Ovary (tissue), 9 donors: ENCODE results near the gene KCNQ5. TPM values are rescaled to one million over a fixed set of nuclear protein-coding genes. Genes with fewer than 3 reads are reported as not detected.

Source experiments
- DNase-seq, 5 donors: peaks; one replicate each; pipeline ENCODE4 v3.0.0-alpha.2; 2019 to 2020
- H3K27ac ChIP-seq, 2 donors: fragments of 200-600 bp; one replicate each; pipeline versions ENCODE4 v1.5.1 to v1.8.0; 2019 to 2022
- H3K27me3 ChIP-seq: fragments of 200-600 bp; one replicate; pipeline ENCODE4 v1.8.0; 2022
- H3K36me3 ChIP-seq: fragments of 200-600 bp; sonication (generic); one replicate; pipeline ENCODE4 v1.5.1; 2019
- H3K4me1 ChIP-seq: one replicate; pipeline ENCODE4 v1.8.1; 2013; ENCODE audit warnings: mild to moderate bottlenecking, moderate library complexity; ENCODE audit not compliant: insufficient read depth
- H3K4me3 ChIP-seq: fragments of 200-600 bp; sonication (generic); one replicate; pipeline ENCODE4 v1.5.1; 2017
- H3K9me3 ChIP-seq, 2 donors: fragments of 200-600 bp in 1 of 2; sonication (generic) in 1 of 2; one replicate each; pipeline versions ENCODE4 v1.5.1 to v1.8.1; 2013 to 2019; ENCODE audit warnings: mild to moderate bottlenecking in 1 of 2, moderate library complexity in 1 of 2
- CTCF ChIP-seq, 3 donors: fragments of 450-650 bp in 2 of 3; fragments of 200-600 bp in 1 of 3; IDR thresholded peaks; one replicate each; pipeline versions ENCODE4 v1.5.1 to v1.8.0; 2016 to 2022; ENCODE audit warnings: antibody characterized with exemption in 3 of 3, mild to moderate bottlenecking in 1 of 3
- EP300 ChIP-seq: sonication (generic); formaldehyde crosslinking; IDR thresholded peaks from one replicate; pipeline ENCODE4 v1.6.1; 2017; ENCODE audit warnings: antibody characterized with exemption
- POLR2A ChIP-seq: fragments of 450-650 bp; IDR thresholded peaks from one replicate; pipeline ENCODE4 v1.6.1; 2017; ENCODE audit warnings: antibody characterized with exemption, mild to moderate bottlenecking, moderate library complexity
- WGBS, 3 donors: extraction: QIAGEN DNeasy Blood & Tissue Kit in 1 of 3; methylation state at CpG; one replicate each; pipeline versions ENCODE4 v1.1.5 to v1.1.7; 2013 to 2017; 5-methylcytosine and 5-hydroxymethylcytosine counted together
- intact Hi-C, 4 donors: fragments of 100-400 bp; cut with DNase I; formaldehyde crosslinking; loops; one replicate each; pipeline versions ENCODE4 v1.11.0 to v1.15.1; 2022 to 2023
- polyA plus RNA-seq, 2 donors: library from polyadenylated mRNA; stranded (reverse); fragments of 200-250 nt in 1 of 2; fragments of 350-450 nt in 1 of 2; fragmentation: Illumina TruSeq in 1 of 2; extraction: RNeasy Lipid Tissue Mini Kit (QIAGEN cat#74804) in 1 of 2; gene quantifications; one replicate each; pipeline ENCODE4 v1.2.3, GENCODE V29; 2013 to 2014
- total RNA-seq, 7 donors: library from RNA; depleted of rRNA in 2 of 7; stranded (reverse); fragments of >200 nt in 2 of 7; fragmentation: NEBNext Ultra II Directional in 3 of 7; extraction: Animal tissue kit (Norgen Biotek cat#: 25700) in 3 of 7; gene quantifications; one replicate each; pipeline versions ENCODE4 v1.1.0 to v1.2.4, GENCODE V29; 2016 to 2023
- donor health status: DM: no; HTN: no; CAD: no; lungs with moderate emphysema.
- donor health status: DM: no; HTN: no; CAD: no.
- donor health status: Bipolar disorder and iron deficiency.
- donor health status: DM: yes; HTN: yes; CAD: no.
- donor health status: DM: no; HTN: no; CAD: no.
- donor health status: DM: yes; HTN: yes; CAD: no.

The KCNQ5 gene
- total and polyA plus RNA-seq, 9 donors = 0.02 to 0.80 (median 0.15) TPM; not detected in 2

GRCh38 chr6:73081955-73082354 is 460.1 kb downstream of the KCNQ5 start:
- Histone ChIP-seq H3K4me1 (no peaks in the 10 kb centered on the region), H3K27ac (no peak overlapping the region), H3K4me3 (no peak overlapping the region), H3K27me3 (no peaks in the 10 kb centered on the region), H3K9me3 (no peaks in the 10 kb centered on the region), H3K36me3 (no peaks in the 10 kb centered on the region)
- no peak for TF ChIP-seq CTCF (IDR thresholded peaks at IDR 0.05)
- TF ChIP-seq EP300 = no peak
- intact Hi-C loops = no loop called here
- DNase-seq = no peak
- 64 to 86% (median 65%) methylated on average over 2 of the region's 2 CpGs for WGBS, 3 donors

GRCh38 chr6:73083886-73084285 is 462.0 kb downstream of the KCNQ5 start:
- WGBS, 3 donors = 69 to 87% (median 80%) methylated on average over 3 of the region's 3 CpGs
- TF ChIP-seq POLR2A (no peak), CTCF (IDR thresholded peaks at IDR 0.05) (no peak), EP300 (no peak)
- H3K4me3 ChIP-seq = no peak overlapping the region
- no peaks in the 10 kb centered on the region for H3K4me1 ChIP-seq
- DNase-seq = no peak
- no peaks in the 10 kb centered on the region for H3K36me3 ChIP-seq
- no peak overlapping the region for H3K27ac ChIP-seq
- H3K9me3 ChIP-seq = no peaks in the 10 kb centered on the region
- no peaks in the 10 kb centered on the region for H3K27me3 ChIP-seq
- intact Hi-C loops = no loop called here

GRCh38 chr6:73085443-73085871 is 463.6 kb downstream of the KCNQ5 start:
- intact Hi-C loops = no loop called here
- H3K27ac ChIP-seq = no peak overlapping the region
- no peaks in the 10 kb centered on the region for H3K36me3 ChIP-seq
- TF ChIP-seq EP300 (no peak), CTCF (IDR thresholded peaks at IDR 0.05) (no peak), POLR2A (no peak)
- no peaks in the 10 kb centered on the region for H3K9me3 ChIP-seq
- H3K4me3 ChIP-seq = no peak overlapping the region
- no peaks in the 10 kb centered on the region for H3K4me1 ChIP-seq
- WGBS, 3 donors = 14 to 42% (median 23%) methylated on average over 4 of the region's 4 CpGs
- DNase-seq = no peak
- H3K27me3 ChIP-seq = no peaks in the 10 kb centered on the region

- no peak for TF ChIP-seq EP300
- no peak for TF ChIP-seq POLR2A
- no peak for TF ChIP-seq CTCF (IDR thresholded peaks at IDR 0.05)
- Histone ChIP-seq H3K4me3 (no peak overlapping the region), H3K9me3 (no peaks in the 10 kb centered on the region), H3K4me1 (no peaks in the 10 kb centered on the region), H3K27me3 (no peaks in the 10 kb centered on the region), H3K27ac (no peak overlapping the region), H3K36me3 (no peaks in the 10 kb centered on the region)
- intact Hi-C loops = no loop called here
- WGBS, 3 donors = 56 to 94% (median 88%) methylated on average over 2 of the region's 2 CpGs
- DNase-seq = no peak
Measured at GRCh38 chr6:73086726-73087125, 464.9 kb downstream of the KCNQ5 start.
